HL-60 (cell line): ENCODE results near the gene YKT6.

Experiments
- DNase-seq, 2 experiments: peaks; one replicate each; pipeline ENCODE4 v3.0.0-alpha.2; 2010 to 2020; ENCODE audit warnings: low read depth in 1 of 2, low spot score in 1 of 2
- H3K27ac ChIP-seq: fragments of 250-450 bp; sonication (Bioruptor Pico); replicated peaks from 2 replicates; pipeline ENCODE4 v1.5.1; 2020; ENCODE audit warnings: mild to moderate bottlenecking, moderate library complexity
- H3K27me3 ChIP-seq: fragments of 250-450 bp; sonication (Bioruptor Pico); 2 replicates; pipeline ENCODE4 v1.5.1; 2021; ENCODE audit warnings: mild to moderate bottlenecking, moderate library complexity; ENCODE audit not compliant: insufficient read depth, poor library complexity, severe bottlenecking
- H3K4me3 ChIP-seq: replicated peaks from 2 replicates; pipeline ENCODE4 v1.5.1; 2011; ENCODE audit warnings: mild to moderate bottlenecking, control low read depth, low read length; ENCODE audit not compliant: insufficient read depth
- GABPA ChIP-seq: IDR thresholded peaks from 2 replicates; pipeline ENCODE4 v1.6.1; 2012; ENCODE audit warnings: low read depth
- POLR2AphosphoS5 ChIP-seq: IDR thresholded peaks from 2 replicates; pipeline ENCODE4 v1.6.1; 2012; ENCODE audit warnings: low read depth
- SPI1 ChIP-seq: IDR thresholded peaks from 2 replicates; pipeline ENCODE4 v1.6.1; 2012; ENCODE audit warnings: low read depth, mild to moderate bottlenecking, borderline replicate concordance
- TF ChIP-seq, protein P1 (sequence below): IDR thresholded peaks from 2 replicates; pipeline ENCODE4 v1.6.1; 2012; ENCODE audit warnings: low read depth; ENCODE audit not compliant: insufficient replicate concordance
- TF ChIP-seq, protein P2 (sequence below): IDR thresholded peaks from one replicate; pipeline ENCODE4 v1.5.1; 2011; ENCODE audit warnings: low read length, control low read depth, inconsistent platforms; ENCODE audit not compliant: insufficient read depth

YKT6 gene

DNA sequence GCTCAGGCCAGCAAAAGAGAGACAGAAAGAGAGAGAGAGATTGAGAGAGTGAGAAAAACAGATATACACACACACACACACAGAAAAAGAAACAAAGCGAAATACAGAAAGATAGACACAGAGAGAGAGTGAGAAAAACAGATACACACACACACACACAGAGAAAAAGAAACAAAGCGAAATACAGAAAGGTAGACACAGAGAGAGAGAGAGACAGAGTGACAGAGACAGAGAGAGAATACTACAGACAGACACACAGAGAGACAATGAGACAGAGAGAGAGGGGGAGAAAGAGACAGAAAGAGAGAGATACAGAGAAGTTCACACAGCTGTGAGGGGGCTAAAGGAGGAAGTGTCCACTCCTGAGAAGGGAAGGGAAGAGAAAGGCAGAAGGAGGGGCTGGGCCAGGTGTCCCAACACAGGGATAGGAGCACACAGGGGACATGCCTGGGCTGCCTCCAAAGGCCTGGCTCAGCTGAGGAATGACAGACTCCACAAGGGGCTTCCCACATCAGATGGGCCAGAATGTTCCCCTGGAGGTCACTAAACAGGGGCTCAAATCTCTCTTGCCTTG, 15.8 kb upstream of the YKT6 start:
- no peak overlapping the region for H3K27ac ChIP-seq
- peak in 1 of 2 experiments; percentile 12 for DNase-seq
- no peaks in the 10 kb centered on the region for H3K27me3 ChIP-seq
- peak; percentile 76 for TF ChIP-seq SPI1
- TF ChIP-seq, protein P1, sequence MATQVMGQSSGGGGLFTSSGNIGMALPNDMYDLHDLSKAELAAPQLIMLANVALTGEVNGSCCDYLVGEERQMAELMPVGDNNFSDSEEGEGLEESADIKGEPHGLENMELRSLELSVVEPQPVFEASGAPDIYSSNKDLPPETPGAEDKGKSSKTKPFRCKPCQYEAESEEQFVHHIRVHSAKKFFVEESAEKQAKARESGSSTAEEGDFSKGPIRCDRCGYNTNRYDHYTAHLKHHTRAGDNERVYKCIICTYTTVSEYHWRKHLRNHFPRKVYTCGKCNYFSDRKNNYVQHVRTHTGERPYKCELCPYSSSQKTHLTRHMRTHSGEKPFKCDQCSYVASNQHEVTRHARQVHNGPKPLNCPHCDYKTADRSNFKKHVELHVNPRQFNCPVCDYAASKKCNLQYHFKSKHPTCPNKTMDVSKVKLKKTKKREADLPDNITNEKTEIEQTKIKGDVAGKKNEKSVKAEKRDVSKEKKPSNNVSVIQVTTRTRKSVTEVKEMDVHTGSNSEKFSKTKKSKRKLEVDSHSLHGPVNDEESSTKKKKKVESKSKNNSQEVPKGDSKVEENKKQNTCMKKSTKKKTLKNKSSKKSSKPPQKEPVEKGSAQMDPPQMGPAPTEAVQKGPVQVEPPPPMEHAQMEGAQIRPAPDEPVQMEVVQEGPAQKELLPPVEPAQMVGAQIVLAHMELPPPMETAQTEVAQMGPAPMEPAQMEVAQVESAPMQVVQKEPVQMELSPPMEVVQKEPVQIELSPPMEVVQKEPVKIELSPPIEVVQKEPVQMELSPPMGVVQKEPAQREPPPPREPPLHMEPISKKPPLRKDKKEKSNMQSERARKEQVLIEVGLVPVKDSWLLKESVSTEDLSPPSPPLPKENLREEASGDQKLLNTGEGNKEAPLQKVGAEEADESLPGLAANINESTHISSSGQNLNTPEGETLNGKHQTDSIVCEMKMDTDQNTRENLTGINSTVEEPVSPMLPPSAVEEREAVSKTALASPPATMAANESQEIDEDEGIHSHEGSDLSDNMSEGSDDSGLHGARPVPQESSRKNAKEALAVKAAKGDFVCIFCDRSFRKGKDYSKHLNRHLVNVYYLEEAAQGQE = no peak
- H3K4me3 ChIP-seq = no peak overlapping the region

DNA sequence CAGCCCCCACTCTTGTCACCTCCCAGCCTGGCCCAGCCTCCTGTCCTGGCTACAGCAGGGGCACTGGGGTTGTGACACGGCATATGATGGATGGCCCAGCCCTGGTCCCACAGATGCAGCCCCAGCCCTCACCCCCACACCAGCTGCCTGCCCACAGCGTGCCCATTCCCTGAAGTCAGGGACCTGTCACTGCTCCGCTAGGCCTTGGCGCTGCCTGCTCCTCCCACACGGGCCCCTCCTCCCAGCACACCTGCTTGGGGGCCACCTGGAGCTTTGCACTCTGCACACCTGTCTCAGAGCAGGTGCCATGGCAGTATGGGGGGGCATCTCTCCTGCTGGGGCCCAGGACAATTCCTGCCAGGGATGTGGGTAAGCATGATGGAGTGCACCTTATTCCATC, 15.0 kb upstream of the YKT6 start:
- Histone ChIP-seq H3K27ac (no peak overlapping the region), H3K27me3 (no peaks in the 10 kb centered on the region), H3K4me3 (no peak overlapping the region)
- TF ChIP-seq, protein P2, sequence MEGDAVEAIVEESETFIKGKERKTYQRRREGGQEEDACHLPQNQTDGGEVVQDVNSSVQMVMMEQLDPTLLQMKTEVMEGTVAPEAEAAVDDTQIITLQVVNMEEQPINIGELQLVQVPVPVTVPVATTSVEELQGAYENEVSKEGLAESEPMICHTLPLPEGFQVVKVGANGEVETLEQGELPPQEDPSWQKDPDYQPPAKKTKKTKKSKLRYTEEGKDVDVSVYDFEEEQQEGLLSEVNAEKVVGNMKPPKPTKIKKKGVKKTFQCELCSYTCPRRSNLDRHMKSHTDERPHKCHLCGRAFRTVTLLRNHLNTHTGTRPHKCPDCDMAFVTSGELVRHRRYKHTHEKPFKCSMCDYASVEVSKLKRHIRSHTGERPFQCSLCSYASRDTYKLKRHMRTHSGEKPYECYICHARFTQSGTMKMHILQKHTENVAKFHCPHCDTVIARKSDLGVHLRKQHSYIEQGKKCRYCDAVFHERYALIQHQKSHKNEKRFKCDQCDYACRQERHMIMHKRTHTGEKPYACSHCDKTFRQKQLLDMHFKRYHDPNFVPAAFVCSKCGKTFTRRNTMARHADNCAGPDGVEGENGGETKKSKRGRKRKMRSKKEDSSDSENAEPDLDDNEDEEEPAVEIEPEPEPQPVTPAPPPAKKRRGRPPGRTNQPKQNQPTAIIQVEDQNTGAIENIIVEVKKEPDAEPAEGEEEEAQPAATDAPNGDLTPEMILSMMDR = no peak
- TF ChIP-seq SPI1 (no peak), GABPA (no peak), POLR2AphosphoS5 (no peak)
- TF ChIP-seq, protein P1 = no peak
- DNase-seq = no peak

DNA sequence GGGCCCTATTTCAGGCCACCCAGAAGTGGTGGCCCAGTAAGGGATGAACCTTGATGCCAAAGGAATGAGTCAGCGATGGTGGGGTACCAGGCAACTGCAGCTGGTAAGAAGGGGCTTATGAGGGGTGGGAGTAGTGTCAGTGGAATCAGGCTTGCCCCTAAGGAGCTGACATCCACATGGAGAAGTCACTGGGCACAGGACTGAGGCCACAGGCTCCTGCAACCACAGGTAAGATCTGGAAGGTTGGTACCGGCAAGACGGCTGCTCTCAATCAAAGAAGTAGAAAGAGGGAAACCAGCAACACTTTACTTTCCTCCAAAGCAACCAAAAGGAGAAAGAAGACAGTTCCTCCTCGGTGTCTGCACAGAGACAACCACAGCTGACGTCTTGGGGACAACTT, 14.0 kb upstream of the YKT6 start:
- TF ChIP-seq POLR2AphosphoS5 (no peak), SPI1 (no peak), GABPA (no peak)
- TF ChIP-seq, protein P2 = no peak
- TF ChIP-seq, protein P1 = no peak
- DNase-seq = peak in 1 of 2 experiments; percentile 17
- Histone ChIP-seq H3K4me3 (no peak overlapping the region), H3K27ac (no peak overlapping the region), H3K27me3 (no peaks in the 10 kb centered on the region)
